A549 treated with dexamethasone at 1 μM for 4 hours (cell line): Measurements from ENCODE around the gene DEFB121. TPM values are rescaled to one million over a fixed set of nuclear protein-coding genes. Genes with fewer than 3 reads are reported as not detected.

Experiments used
- total RNA-seq: library from RNA; stranded (reverse); fragments of 200-300 nt; extraction: Qiagen RNA extraction; gene quantifications from 5 replicates; pipeline ENCODE4 v1.2.3, GENCODE V29; 2022

Gene DEFB121
- not detected in 5 replicates for total RNA-seq

GRCh38 chr20:31406115-31406514 lies at the start of gene DEFB121:
Gene DEFB121 (minus strand): TSS chr20:31406215. CDS start chr20:31406152, 63 bp downstream.

GRCh38 chr20:31440012-31440659 lies 34.1 kb upstream of the DEFB121 start, which contains the start of gene DEFB123:
Gene DEFB123 (plus strand): TSS chr20:31440632. CDS start chr20:31440699, 67 bp downstream.

GRCh38 chr20:31390490-31390889 lies 15.5 kb downstream of the DEFB121 start, which contains the start of gene DEFB119:
Gene DEFB119 (minus strand): TSS chr20:31390590. CDS start chr20:31390483, 107 bp downstream.

GRCh38 chr20:31368301-31368700 lies 37.7 kb downstream of the DEFB121 start, which contains the start of gene DEFB118:
Gene DEFB118 (plus strand): TSS chr20:31368601. CDS start chr20:31368651, 50 bp downstream.

Other genes with a start within 250 kb of the DEFB121 start
- not detected in 5 replicates for gene DEFB115, start 148.6 kb downstream of the DEFB121 start, total RNA-seq
- not detected in 5 replicates for gene DEFB116, start 97.6 kb downstream of the DEFB121 start, total RNA-seq
- not detected in 5 replicates for gene DEFB118, start 37.6 kb downstream of the DEFB121 start, total RNA-seq
- not detected in 5 replicates for gene DEFB119, start 15.6 kb downstream of the DEFB121 start, total RNA-seq
- not detected in 5 replicates for gene DEFB123, start 34.4 kb upstream of the DEFB121 start, total RNA-seq
- 0.21 to 0.72 TPM (median 0.35 TPM) in 4 of 5 replicates, not detected in the other for gene DEFB124, start 68.9 kb upstream of the DEFB121 start, total RNA-seq
- 0.47 to 1.1 TPM (median 0.99 TPM) in 5 replicates for gene REM1, start 69.1 kb upstream of the DEFB121 start, total RNA-seq
- gene HM13, start 108.2 kb upstream of the DEFB121 start, total RNA-seq, result 199 to 270 TPM (median 250 TPM) in 5 replicates
- gene ID1, start 199.1 kb upstream of the DEFB121 start, total RNA-seq, result 341 to 512 TPM (median 429 TPM) in 5 replicates
- not detected in 5 replicates for gene COX4I2, start 231.7 kb upstream of the DEFB121 start, total RNA-seq